Right ventricle myocardium inferior (tissue), 1 donor: ENCODE data around the gene TPD52L3. TPM values are rescaled to one million over a fixed set of nuclear protein-coding genes. Genes with fewer than 3 reads are reported as not detected.

ENCODE experiments used
- ATAC-seq: fragments of 200-7000 bp; cut with Tn5 transposase; one replicate; pipeline ENCODE4 v1.9.1; 2020; ENCODE audit warnings: mild to moderate bottlenecking, moderate library complexity
- DNase-seq: peaks from one replicate; pipeline ENCODE4 v3.0.0; 2021; ENCODE audit errors: missing footprints
- intact Hi-C: fragments of 100-400 bp; cut with DNase I; formaldehyde crosslinking; loops from one replicate; pipeline ENCODE4 v1.11.0; 2022
- long read RNA-seq: library from polyadenylated mRNA; unstranded; transcript quantifications from one replicate; pipeline ENCODE4 v2.0.0, GENCODE V29; 2021
- total RNA-seq: library from RNA; stranded (reverse); fragmentation: NEBNext Ultra II Directional; extraction: Animal tissue kit (Norgen Biotek cat#: 25700); gene quantifications from one replicate; pipeline ENCODE4 v1.2.1, GENCODE V29; 2021
- donor health status: DM: no; HTN: yes; CAD: no; lungs with severe emphysema.

The TPD52L3 gene
- not detected for total RNA-seq
- long read RNA-seq: 0 reads

DNA sequence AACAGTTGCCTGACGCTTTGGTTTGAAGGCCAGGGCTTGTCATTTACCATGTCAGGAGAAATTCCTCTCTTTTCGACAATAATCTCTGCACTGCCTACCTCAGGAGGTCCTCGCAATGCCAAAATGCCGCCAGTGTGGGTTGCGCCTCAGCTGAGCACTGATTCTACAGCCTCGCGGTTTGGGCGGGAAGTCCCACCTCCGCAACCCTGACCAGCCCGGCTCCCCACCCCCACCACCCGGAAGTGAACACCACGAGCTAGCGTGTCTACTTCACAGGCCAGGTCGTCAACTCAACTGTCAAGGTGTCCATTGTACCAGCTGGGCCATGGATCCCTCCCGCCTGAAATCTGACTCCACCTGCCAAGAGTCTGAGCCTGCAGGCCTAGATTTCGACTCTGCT, at the start of gene TPD52L3:
TSS of gene TPD52L3 (plus strand) at position 273 of the 400 bp plus-strand sequence. CDS start 221 bp downstream, outside the sequence.
- intact Hi-C loops: no loop called here
- no peak for DNase-seq
- no peak for ATAC-seq

DNA sequence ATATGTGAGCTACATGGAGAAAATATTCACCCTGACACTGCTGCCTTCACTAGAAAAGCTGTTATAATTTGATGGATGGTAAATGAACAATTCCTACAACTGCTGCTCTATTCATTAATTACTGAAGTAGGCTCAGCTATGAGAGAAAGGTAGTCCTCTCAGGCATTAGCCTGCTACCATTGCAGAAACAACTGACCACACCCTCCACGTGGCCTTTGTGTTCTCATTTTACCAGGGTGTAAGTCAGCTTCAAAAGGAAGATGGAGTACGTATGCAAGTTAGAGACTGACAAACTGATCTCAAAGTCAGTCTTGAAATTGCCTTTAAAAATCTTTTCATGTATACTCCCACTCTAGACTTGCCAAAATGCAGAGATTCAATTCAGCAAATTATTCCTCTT, 26.3 kb upstream of the TPD52L3 start:
- ATAC-seq: no peak
- intact Hi-C loops: no loop called here
- no peak for DNase-seq

DNA sequence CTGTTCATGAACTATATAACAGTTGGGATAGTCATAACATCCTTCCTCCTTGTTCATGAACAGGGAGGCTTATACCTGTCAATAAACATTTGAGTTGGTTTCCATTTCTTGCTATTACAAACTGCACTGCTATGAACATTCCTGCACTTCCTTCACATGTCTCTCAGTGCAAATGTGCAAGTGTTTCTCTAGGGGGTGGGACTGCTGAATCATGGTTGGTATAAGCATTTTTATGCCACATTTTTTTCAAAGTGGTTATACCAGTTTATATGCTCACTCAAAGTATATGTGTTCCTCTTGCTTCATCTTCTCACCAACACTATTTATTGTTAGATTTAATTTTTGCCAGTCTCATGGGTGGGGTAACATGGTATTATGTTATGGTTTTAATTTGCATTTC, 25.8 kb upstream of the TPD52L3 start:
- no peak for DNase-seq
- intact Hi-C loops: no loop called here
- ATAC-seq: no peak

DNA sequence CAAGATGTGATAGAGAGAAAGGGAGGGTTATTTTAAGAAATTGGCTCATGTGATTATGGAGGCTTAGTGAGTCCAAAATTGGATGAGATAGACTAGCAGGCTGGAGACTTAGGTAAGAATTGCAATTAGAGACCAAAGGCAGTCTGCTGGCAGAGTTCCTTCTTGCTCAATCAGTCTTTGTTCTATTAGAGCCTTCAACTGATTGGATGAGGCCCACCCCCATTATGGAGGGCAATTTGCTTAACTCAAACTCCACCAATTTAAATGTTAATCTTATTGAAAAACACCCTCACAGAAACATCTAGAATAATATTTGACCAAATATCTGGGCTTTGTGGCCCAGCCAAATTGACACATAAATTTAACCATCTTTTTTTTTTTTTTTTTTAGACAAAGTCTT, 23.9 kb upstream of the TPD52L3 start:
- no peak for ATAC-seq
- no peak for DNase-seq
- intact Hi-C loops: no loop called here

DNA sequence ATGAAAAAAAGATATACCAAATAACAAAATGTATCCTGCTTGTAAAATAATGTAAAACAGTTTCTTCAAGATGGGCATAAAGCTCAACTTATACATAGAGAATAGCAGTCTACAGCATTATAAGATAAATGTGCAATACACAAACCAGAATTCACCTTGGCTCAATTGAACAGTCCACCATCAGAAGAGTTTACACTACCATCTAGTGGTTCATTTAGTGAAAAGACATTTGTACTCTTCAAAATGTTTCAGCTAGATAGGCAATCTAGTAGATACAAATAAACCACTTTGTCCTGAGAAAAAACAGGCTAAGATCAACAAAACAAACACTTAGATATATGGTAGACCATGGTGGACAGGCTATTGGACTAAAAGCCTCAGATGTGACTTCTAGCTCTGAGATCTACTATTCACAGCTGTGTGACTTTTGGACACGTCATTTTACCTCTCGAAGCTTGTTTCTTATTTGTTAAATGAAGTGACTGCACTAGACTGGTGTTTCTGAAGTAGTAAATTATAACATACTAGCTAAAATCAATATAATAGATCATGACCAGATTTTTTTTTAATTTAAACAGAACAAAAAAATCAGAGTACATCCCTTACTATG, 22.1 kb upstream of the TPD52L3 start:
- ATAC-seq (no peak), DNase-seq (no peak)
- intact Hi-C loops: loop anchor here (1.0 to 5.0 kb wide), 3 partner anchors 108 to 419 kb away; no protein-coding TSS in a partner anchor

DNA sequence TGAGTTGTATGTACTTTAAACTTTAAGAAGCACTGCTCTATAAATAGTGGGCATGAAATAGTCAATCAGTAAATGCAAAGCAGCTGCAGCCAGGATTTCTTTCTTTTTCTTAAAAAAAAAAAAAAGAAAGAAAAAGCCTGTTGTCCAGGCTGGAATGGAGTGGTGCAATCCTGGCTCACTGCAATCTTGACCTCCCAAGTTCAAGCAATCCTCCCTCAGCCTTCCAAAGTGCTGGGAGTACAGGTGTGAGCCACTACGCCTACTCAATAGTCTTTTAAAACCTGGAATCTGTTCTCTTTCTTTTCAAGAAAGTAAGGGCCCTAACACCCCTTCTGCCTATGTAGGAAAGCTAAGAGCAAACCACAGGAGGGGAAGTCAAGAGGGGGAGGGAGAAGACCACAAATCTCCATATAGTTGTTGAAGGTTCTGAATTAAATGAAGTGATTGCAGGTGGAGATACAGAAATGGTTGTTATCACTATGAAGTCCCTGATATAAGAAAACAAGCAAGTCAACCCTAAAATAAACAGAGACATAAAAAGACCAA, 20.6 kb upstream of the TPD52L3 start:
- intact Hi-C loops: loop anchor here (5.0 kb wide), 1 partner anchor 420 kb away; no protein-coding TSS in a partner anchor
- DNase-seq (no peak), ATAC-seq (no peak)

DNA sequence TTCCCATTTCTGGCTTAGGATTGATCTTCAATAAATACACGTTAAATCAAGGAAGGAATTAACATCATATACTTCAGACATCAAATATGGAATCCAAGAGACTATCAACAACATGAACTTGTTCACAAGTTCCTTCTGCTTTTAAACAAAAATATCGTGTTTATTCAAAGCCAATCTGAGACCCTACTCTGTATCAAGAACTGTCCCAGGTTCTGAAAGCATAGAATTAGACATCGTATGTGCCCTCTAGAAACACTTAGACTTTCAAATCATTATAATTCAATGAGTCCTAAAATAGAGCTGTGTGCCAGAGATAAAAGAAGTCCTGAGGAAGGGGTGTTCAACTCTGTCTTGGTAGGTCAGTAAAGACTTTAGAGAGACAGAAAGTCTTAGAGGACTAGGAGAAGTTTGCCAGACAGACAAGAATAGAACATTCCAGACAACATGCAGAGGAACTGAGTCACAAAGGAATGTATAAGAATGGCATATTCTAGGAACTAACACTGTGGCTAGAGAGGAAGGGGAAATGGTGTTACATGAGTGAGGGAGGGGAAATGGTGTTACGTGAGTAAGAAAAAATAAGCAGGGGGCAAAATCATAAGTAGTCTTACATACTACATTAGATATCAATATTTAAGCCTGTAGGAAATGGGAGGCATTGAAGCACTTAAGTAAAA, 2.9 kb downstream of the TPD52L3 start:
- intact Hi-C loops: no loop called here
- DNase-seq (no peak), ATAC-seq (no peak)

DNA sequence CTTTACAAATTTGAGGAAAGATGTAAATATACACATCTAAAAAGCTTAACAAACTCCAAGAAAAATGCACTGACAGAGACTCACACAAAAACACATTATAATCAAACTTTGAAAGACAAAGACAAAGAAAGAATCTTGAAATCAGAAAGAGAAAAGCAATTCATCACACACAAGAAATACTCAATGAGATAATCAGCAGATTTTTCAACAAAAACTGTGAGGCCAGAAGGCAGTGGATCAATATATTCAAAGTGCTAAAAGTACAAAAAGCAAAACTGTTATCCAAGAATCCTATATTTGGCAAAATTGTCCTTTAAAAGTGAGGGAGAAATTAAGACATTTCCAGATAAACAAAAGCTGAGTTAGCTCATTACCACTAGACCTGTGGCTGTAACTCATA, 6.1 kb downstream of the TPD52L3 start:
- DNase-seq: no peak
- intact Hi-C loops: no loop called here
- no peak for ATAC-seq

DNA sequence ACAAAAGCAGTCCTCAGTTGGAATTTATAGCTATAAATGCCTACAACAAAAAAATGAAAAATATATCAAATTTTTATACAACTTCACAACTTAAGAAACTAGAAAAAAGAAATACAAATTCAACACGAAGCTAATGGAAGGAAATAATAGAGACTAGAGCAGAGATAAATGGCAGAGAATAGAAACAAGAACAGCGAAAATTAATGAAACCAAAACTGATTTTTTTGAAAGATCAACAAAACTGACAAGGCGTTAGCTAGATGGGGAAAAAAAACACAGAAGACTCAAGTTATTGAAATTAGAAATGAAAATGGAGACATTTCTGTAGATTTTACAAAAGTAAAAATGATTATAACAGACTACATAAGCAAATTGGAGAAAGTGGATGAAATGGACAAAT, 20.6 kb downstream of the TPD52L3 start:
- intact Hi-C loops: no loop called here
- no peak for DNase-seq
- no peak for ATAC-seq

DNA sequence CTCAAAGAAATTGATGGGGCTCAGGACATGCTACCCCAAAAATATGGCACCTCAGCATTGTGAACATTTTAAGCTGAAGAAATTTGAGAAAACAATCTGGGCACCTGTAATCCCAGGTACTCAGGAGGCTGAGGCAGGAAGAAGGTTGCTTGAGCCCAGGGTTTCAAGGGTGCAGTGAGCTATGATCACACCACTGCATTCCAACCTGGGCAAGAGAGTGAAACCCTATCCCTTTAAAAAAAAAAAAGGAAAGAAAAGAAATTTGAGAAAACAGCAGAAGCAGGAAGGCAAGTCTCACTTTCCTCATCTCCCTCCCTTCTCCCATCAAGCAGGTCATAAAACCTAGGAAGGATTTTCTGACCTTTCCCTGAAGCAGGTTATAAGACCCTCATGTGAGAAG, 23.6 kb downstream of the TPD52L3 start:
- DNase-seq (no peak), ATAC-seq (no peak)
- intact Hi-C loops: loop anchor here (5.0 kb wide), 1 partner anchor 316 kb away; no protein-coding TSS in a partner anchor

DNA sequence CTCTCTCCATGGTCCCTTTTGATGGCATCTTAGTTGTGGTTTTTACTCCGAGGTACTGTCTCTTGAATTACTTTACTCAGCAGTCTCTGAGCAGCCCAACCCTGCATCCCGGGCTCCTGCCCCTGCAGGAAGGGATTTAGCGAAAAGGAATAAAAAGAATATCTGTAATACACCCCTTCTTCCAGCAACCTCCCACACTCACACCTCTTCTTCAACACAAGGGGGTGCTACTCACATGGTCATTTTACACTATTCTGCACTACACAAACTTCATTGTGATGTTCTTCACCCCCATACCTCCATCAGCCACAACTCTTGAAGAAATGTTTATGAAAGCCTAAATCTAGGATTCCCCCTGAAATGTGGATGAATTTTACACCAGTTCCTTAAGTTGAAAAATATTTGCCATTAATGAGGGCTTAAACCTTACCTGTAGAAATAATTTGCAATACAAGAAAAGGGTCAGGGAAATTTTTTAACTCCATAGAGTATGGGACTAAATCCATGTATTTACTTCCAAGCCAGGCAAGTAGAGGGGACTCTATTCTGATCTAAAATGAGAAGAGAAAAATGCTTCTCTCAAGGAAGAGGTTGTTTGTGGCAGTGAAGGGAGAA, 26.0 kb downstream of the TPD52L3 start:
- DNase-seq: no peak
- intact Hi-C loops: loop anchor here (2.0 to 5.0 kb wide), 2 partner anchors 213 to 313 kb away; no protein-coding TSS in a partner anchor
- ATAC-seq: peak; percentile 70

DNA sequence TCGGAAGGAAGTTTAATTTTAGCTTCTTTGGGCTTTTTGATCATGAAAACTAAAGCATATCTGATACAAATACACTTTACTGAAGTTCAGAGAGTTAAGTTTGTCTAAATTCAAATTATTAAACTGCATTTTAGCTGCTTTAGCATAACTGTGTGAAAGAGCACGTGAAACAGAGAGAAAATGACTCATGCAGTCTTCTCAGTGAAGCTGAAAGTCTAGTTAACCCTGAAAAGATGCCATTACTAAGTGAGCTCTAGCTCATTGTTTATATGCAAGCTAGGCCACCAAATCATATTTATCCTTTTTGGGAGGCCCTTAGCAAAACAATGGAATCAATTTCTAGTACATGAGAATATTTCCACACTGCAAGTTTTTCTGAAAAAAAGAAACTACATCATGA, 27.6 kb downstream of the TPD52L3 start:
- ATAC-seq (no peak), DNase-seq (no peak)
- intact Hi-C loops: loop anchor here (2.0 kb wide), 1 partner anchor 211 kb away; no protein-coding TSS in a partner anchor

DNA sequence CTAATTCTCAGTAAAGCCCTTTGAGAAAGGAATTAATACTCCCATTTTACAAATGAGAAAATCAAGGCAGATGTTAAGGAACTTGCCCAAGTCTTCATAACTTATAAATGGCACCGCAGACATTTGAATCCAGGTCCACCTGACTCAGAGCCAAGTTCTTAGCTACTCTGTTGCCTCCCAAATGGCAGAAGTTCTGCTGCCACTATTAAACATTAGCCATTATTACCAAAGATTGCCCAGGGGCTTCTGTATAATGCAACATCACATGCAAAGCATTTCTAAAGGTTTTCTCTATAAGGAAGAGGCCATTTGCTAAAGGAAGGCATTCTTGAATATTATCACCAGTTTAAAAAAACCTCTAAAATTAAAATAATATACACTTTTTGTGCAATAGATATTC, 28.3 kb downstream of the TPD52L3 start:
- ATAC-seq (no peak), DNase-seq (no peak)
- intact Hi-C loops: no loop called here

DNA sequence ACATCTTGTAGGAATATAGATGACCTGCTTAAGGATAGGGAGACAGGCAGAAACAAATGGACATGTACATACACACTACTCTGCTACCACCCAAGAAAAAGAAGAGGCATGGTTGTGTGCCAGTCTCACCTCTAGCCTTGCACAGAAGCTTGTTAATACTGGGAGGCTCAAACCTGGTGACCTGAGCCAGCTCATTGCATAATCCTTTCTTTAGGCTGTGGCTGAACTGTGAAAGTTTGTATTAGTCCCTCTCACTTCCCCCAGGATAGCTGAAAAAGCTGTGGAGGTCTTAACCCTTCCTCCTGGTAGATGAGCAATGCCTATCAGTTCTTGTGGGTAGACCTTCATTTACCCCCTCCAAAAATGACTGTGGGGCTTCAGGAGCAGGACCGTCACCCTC, 28.7 kb downstream of the TPD52L3 start:
- intact Hi-C loops: no loop called here
- ATAC-seq: no peak
- no peak for DNase-seq

DNA sequence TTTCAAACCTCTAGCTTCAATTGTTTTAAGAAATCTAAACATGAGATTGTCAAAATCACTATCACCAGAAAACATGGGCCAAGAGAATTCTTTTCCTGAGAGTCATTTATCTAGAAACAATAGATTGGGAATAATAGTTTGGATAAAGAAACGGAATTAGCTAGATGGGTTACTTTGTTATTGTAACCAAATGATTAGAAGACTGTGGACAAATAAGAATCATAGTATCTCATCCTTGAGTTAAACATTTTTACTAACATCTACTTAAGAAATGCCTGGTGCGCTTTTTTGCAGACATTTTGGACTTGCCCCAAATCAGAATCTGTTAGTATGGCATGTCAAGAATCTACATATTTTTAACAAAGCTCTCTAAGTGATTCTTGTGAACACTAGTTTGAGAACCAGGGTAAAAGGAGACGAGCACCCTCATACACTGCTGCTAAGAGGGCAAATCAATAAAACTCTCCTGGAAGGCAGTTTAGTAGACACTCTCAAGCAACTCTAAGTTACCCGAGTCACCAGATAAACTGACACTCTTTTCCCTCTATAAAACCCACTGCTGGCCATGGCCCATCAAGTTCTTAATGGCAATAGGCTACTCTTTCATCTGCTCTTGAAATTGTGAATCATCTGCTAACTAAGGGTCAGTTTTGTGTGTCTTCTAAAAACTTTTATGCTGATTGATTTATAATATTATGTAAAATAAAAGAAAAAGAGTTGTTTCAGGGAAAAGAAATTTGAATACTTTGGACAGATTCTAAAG, 39.1 kb downstream of the TPD52L3 start:
- ATAC-seq: no peak
- intact Hi-C loops: no loop called here
- DNase-seq: no peak

DNA sequence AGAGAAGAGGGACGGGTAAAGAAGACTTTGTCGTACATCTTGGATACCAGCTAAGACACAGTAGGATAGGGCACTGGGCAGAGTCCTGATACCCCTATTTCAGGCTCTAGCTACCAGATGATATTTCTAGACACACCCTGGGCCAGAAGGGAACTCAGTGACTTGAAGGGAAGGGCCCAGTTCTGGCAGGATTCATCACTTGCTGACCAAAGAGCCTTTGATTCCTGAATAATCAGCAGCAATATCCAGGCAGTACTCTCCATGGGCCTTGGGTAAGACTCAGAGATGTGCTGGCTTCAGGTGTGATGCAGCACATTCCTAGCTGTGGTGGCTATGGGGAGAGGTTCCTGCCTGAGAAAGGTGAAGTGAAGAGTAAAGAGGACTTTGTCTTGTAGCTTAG, 40.7 kb downstream of the TPD52L3 start:
- intact Hi-C loops: no loop called here
- ATAC-seq (no peak), DNase-seq (no peak)
